Ovary (tissue), 3 donors: ENCODE measurements around the gene STAT5B.

ENCODE experiments used
- POLR2A ChIP-seq: fragments of 450-650 bp; IDR thresholded peaks from one replicate; pipeline ENCODE4 v1.6.1; 2017; ENCODE audit warnings: antibody characterized with exemption, mild to moderate bottlenecking, moderate library complexity
- TF ChIP-seq, protein P1 (sequence below), 3 donors: fragments of 450-650 bp in 2 of 3; fragments of 200-600 bp in 1 of 3; IDR thresholded peaks; one replicate each; pipeline versions ENCODE4 v1.5.1 to v1.8.0; 2016 to 2022; ENCODE audit warnings: antibody characterized with exemption in 3 of 3, mild to moderate bottlenecking in 1 of 3
- donor health status: DM: no; HTN: no; CAD: no.

DNA sequence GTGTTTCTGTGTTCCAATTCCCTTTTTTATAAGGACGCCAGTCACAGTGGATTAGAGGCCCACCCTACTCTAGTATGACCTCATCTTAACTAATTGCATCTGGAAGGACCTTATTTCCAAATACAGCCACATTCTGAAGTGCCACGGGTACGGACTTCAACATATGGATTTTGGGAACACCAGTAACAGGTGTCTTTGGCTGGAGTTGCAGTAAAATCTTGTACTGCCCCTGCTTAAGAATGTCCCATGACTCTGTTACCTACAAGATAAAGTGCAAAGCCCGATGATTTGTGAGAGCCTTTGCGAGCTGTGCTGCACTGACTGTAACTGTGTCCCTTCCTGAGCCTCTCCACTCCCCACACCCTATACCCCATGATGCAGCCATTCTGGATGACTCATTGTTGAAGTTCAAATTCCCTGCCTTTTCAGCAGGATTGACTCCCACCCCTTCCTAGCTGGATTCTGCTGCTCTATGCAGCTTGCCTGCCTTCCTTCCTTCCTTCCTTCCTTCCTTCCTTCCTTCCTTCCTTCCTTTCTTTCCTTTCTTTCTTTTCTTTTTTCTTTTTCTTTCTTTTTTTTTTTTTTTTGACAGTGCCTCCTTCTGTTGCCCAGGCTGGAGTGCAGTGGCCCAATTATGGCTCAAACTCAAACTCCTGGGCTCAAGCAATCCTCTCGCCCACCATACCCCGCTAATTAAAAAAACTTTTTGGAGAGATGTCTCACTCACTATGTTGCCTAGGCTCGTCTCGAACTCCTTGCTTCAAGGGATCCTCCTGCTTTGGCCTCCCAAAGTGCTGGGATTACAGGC is 93.1 kb downstream of the STAT5B start:
- TF ChIP-seq, protein P1, sequence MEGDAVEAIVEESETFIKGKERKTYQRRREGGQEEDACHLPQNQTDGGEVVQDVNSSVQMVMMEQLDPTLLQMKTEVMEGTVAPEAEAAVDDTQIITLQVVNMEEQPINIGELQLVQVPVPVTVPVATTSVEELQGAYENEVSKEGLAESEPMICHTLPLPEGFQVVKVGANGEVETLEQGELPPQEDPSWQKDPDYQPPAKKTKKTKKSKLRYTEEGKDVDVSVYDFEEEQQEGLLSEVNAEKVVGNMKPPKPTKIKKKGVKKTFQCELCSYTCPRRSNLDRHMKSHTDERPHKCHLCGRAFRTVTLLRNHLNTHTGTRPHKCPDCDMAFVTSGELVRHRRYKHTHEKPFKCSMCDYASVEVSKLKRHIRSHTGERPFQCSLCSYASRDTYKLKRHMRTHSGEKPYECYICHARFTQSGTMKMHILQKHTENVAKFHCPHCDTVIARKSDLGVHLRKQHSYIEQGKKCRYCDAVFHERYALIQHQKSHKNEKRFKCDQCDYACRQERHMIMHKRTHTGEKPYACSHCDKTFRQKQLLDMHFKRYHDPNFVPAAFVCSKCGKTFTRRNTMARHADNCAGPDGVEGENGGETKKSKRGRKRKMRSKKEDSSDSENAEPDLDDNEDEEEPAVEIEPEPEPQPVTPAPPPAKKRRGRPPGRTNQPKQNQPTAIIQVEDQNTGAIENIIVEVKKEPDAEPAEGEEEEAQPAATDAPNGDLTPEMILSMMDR (IDR thresholded peaks at IDR 0.05): no peak
- no peak for TF ChIP-seq POLR2A
